Measurements from ENCODE around the gene TMEM247.

DNA sequence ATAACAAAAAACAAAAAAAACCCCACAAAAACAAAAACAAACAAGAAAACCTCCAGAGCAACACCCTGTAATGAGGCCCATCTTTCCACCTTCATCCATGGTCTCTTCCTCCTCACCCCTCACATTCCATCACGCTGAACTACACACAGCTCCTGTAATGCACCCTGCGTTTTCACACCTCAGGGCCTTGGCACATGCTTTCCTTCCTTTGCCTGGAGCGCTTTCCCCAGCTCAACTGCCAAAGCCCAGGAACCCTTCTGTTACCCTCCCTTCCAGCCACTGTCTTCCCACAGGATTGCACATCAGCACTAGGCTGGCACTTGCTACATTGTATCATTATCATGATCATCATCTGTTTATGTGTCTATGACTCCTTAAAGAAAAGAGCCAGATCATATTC is 29.4 kb downstream of the TMEM247 start:
- TF ChIP-seq, protein P1, sequence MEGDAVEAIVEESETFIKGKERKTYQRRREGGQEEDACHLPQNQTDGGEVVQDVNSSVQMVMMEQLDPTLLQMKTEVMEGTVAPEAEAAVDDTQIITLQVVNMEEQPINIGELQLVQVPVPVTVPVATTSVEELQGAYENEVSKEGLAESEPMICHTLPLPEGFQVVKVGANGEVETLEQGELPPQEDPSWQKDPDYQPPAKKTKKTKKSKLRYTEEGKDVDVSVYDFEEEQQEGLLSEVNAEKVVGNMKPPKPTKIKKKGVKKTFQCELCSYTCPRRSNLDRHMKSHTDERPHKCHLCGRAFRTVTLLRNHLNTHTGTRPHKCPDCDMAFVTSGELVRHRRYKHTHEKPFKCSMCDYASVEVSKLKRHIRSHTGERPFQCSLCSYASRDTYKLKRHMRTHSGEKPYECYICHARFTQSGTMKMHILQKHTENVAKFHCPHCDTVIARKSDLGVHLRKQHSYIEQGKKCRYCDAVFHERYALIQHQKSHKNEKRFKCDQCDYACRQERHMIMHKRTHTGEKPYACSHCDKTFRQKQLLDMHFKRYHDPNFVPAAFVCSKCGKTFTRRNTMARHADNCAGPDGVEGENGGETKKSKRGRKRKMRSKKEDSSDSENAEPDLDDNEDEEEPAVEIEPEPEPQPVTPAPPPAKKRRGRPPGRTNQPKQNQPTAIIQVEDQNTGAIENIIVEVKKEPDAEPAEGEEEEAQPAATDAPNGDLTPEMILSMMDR (IDR thresholded peaks at IDR 0.05): no peak
- no peak for TF ChIP-seq POLR2A (IDR thresholded peaks at IDR 0.05)

All from Peyer's patch (tissue), 4 donors.